GM19324 (cell line): Measurements from ENCODE around the gene PPP1R8.
"Not testable (repeated sequence)": the region's sequence is repeated elsewhere in the genome, so short reads cannot be mapped to it uniquely, and the experiment has no call there.

ENCODE experiments used
- ATAC-seq: cut with Tn5 transposase; IDR thresholded peaks from one replicate; pipeline ENCODE4 v1.9.1; 2021; ENCODE audit warnings: mild to moderate bottlenecking, moderate library complexity; ENCODE audit not compliant: unreplicated experiment, low FRiP score

The PPP1R8 gene

DNA sequence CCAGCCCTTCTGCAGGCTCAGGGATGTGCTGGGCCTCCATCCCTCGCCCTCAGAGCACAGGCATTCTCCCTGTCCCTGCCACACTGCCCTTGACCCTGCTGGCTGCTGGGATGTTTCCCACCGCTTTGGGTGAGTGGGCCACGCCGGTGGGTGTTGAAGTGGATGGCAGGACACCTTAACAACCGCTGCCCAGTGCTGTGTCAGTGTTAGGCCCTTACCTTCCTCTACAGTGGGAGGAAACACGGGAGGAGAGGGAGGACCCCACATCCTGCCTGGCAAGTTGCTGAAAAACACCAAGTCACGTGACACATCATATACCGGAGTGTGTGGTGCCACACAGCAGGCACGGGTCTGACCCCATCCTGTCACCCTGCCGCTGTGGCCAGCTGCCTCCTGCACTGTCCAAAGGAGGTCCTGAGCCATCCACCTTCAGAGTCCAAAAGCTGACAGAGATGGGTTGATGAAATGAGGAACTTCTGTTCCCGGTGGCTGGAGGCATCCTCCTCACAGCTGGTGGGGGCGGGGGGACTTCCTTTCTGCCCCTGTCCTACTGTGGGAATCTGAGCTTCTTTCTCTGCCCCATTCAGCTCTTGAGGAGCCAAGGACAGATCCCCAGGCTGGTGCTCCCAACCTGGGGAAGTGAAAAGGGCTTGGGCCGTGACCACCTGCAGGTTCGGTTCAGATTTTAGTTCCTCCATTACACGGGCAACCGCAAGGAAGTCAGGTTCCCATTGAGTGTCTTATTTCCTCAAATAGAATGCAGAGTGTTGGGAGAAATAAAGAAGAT is 38.5 kb downstream of the PPP1R8 start:
- ATAC-seq: no peak

DNA sequence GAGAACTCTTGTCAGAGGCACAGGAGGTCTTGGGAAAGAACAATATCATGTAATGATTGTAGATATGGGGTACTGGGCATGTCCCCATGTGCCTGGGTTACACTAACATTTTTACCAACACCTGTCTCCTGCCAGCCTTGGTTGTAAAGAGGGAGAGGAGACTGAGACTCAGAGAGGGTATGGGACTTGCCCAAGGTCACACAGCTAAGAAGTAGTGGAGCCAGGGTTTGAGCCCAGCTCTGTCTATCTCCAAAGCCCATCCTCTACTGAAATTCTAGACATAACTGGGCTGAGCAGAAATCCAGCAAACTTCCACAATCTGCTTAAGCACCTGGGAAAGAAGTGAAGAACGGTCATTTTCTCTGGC is 39.1 kb downstream of the PPP1R8 start:
- ATAC-seq: no peak

DNA sequence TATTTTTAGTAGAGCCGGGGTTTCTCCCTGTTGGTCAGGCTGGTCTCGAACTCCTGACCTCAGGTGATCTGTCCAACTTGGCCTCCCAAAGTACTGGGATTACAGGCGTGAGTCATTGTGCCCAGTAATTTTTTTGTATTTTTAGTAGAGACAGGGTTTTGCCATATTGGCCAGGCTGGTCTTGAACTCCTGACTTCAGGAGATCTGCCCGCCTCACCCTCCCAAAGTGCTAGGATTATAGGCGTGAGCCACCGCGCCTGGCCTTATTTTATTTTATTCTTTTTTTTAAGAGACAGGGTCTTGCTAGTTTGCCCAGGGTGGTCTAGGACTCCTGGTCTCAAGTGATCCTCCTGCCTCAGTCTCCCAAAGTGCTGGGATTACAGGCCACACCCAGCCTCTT is 40.5 kb downstream of the PPP1R8 start:
- ATAC-seq: not testable (repeated sequence)

DNA sequence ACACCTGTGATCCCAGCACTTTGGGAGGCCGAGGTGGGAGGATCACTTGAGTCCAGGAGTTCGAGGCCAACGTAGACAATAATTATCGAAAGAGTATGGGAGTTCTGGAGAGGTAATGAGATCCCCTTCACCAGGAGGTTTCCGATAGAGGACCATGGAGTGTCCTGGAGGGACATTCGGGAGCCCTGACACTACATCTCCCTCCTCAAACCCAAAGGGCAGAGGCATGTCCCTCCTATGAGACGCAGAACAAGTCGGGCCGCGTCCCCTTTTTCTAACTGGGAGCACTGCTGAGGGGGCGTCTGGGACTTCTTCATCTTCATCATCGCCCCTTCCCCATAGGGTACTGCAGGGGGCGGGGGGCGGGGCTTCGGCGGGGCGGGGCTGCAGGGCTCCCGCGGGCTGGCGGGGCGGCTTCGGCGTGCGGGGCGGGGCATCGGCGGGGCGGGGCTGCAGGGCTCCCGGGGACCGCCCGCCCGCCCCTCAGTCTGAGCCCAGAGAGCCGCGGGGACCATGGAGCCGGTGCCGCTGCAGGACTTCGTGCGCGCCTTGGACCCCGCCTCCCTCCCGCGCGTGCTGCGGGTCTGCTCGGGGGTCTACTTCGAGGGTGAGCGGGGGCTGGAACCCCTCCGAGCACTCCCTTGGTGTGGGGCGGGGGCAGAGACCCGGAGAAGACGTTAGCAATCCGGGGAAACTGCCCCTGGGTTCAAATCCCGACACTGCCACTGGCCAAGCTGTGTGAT is 41.6 kb downstream of the PPP1R8 start, which contains the start of gene THEMIS2:
THEMIS2 (plus strand) TSS at position 486 of the 743 bp plus-strand sequence; CDS start at position 514, 28 bp downstream.
- ATAC-seq: no peak

DNA sequence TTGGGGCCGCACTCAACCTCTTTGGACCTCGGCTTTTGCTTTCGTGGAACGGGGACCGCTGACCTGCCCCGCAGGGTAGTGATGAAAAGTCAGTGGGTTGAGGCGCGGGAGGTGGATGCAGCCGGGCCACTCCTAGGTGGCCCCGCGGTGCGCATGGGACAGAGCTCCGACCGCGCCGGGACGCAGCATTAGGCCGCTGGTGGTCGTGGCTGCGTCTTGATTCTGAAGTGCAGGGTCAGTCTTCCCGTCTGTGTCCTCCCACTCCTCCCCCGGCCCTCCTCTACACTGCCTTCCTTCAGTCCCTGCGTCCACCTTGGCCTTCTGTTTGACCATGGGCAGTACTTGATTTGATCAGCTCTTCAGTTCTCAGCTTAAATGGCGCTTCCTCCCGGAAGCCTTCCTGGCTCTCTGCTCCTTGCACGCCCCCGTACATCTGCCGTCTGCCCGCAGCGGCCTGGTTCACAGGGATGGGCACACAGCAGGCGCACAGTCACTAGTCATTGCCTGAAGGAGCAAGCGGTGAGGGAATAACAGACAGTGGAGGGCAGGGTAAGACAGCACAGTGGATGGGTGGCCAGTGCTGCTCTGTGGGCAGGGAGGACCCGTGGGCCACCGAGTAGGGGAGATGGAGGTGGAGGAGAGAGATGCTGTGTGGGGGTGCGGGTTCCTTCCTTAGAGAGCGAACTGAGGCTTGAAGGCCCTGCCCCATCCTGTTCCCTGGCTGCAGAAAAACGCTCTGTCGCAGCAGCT is 42.4 kb downstream of the PPP1R8 start:
- no peak for ATAC-seq

DNA sequence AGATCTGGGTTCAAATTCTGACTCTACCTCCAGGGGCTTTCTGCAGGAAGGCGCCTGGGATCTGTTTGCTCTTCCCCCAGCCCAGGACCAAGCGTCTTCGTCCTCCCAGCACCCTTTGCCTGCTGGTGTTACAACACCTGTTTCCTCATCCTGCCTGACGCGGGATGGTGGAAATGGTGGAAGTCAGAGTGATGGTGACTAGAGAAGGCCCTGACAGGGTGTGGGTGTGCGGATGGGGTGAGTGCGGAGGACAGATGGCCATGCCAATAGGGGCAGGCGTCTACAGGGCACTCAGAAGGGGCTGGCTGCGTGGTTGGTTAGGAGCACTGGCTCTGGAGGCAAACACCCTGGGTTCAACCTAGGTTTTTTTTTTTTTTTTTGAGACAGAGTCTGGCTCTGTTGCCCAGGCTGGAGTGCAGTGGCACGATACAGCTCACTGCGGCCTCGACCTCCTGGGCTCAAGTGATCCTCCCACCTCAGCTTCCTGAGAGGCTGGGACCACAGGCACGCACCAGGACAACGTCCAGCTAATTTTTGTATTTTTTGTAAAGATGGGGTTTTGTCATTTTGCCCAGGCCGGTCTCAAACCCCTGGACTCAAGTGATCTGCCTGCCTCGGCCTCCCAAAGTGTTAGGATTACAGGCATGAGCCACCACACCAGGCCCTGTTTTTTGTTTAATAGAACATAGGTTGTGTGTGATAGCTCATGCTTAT is 43.2 kb downstream of the PPP1R8 start:
- no peak for ATAC-seq

DNA sequence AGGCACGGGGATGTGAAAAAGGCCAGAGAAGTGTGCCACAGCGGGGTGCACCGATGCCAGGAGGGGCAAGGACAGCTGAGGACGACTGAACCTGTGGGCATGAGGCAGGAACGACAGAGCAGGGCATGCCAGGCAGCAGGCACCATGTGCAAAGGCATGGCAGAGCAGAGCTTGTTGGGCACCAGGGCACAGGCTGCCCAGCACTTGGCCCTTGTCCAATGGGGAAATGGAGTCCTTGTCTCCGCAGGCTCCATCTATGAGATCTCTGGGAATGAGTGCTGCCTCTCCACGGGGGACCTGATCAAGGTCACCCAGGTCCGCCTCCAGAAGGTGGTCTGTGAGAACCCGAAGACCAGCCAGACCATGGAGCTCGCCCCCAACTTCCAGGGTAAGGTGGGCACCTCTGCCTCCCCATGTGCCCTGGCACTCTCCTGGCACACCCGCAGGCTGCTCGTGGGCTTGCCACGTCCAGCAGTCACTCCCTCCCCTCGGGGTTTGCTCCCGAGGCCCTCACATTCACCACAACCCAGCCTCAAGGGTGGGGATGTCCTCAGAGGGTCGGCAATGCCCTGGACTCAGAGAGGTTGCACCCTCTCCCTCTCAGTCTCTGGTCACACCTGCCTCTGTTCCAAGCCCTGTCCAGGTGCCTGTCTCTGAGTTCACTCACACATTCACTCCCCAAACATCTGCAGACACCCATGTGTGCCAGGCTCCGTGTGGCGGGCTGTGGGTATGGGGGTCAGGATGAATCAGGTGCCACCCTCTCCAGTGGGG is 45.9 kb downstream of the PPP1R8 start:
- ATAC-seq: no peak

DNA sequence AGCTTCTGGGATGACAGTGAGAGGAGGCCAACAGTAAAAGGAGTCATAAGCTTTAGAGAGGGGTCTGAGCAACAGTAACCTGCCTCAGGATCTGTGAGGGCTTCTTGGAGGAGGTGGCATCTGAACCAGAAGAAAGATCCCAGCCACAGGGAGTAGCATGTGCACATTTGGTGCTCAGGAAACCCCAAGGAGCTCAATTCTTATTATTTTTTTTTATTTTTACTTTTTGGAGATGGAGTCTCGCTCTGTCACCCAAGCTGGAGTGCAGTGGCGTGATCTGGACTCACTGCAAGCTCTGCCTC is 46.5 kb downstream of the PPP1R8 start:
- no peak for ATAC-seq

DNA sequence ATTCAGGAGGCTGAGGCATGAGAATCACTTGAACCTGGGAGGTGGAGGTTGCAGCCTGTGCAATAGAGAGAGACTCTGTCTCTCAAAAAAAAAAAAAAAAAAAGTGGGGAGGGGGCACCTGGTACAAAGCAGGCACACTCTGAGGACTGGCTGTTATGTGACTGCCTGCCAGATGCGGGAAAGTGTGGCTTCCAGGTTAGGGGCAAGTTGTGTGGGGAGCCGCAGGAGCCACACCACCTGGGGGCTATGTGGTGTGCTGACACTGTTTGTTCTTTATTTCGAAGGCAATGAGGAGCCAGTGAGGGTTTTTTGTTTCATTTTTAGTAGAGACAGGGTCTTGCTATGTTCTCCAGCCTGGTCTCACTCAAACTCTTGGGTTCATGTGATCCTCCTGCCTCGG is 47.5 kb downstream of the PPP1R8 start:
- no peak for ATAC-seq

DNA sequence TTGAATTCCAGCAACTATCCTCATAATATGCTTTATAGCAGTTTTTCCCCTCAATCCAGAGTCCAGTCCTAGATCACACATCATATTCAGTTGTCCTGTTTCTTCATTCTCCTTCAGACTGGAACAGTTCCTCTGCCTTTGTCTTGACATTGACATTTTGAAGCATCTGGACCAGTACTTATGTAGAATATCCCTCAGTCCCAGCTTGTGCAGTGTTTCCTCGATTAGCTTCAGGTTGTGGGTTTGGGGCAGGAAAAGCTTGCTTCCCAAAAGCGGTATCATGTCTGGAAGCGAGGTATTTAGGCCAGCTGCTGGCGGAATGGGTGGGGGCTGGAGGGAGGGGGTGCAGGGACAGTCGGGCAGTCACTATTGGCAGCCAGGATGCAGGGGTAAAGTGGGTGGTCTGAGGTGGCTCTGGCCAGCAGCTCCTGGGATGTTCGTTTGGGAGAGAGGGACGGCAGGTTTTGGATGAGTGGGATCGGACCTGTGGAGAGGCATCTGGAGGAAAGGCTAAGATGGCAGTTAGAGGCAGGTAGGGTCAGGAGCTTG is 48.3 kb downstream of the PPP1R8 start:
- ATAC-seq: no peak

DNA sequence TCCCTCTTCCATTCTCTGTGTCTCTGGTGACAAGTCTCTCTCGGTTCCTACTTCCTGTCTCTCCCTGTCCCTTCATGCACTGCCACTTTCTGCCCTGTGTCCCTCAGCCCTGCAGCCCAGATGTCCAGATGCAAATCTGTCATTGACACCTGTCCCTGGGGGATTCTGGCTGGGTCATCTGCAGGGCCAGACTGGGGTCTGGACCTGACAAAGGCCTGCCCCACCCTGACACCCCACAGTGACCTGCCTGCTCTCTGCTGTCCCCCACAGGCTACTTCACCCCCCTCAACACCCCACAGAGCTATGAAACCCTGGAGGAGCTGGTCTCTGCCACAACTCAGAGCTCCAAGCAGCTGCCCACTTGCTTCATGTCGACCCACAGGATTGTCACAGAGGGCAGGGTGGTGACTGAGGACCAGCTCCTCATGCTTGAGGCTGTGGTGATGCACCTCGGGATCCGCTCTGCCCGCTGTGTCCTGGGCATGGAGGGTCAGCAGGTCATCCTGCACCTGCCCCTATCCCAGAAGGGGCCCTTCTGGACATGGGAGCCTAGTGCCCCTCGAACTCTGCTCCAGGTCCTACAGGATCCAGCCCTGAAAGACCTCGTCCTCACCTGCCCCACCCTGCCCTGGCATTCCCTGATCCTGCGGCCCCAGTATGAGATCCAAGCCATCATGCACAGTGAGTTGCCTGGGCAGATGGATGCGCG is 48.9 kb downstream of the PPP1R8 start:
- no peak for ATAC-seq

DNA sequence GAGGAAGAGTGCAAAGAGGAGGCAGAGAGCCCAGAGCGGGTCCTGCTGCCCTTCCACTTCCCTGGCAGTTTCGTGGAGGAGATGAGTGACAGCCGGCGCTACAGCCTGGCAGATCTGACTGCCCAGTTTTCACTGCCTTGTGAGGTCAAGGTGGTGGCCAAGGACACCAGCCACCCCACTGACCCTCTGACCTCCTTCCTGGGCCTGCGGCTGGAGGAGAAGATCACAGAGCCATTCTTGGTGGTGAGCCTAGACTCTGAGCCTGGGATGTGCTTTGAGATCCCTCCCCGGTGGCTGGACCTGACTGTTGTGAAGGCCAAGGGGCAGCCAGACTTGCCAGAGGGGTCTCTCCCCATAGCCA is 51.9 kb downstream of the PPP1R8 start:
- no peak for ATAC-seq

DNA sequence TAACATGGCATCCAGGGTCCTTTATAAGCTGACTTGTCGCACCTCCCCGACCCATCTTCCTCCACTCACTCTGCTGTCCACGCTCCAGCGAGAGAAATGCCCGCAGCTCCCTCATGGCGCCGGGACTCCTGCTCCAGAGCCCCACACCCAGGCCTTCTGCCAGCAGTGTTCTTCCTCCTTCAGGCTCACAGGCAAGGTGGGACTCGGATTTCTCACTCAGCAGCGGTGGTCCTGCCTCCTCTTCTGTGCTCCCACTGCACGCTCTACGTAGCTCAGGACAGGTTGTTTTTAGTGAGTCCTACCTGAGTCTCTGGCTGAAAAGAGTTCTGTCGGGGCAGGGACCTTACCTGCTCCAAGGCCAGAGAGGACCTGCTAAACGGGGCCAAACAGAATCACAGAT is 53.0 kb downstream of the PPP1R8 start:
- ATAC-seq: no peak

DNA sequence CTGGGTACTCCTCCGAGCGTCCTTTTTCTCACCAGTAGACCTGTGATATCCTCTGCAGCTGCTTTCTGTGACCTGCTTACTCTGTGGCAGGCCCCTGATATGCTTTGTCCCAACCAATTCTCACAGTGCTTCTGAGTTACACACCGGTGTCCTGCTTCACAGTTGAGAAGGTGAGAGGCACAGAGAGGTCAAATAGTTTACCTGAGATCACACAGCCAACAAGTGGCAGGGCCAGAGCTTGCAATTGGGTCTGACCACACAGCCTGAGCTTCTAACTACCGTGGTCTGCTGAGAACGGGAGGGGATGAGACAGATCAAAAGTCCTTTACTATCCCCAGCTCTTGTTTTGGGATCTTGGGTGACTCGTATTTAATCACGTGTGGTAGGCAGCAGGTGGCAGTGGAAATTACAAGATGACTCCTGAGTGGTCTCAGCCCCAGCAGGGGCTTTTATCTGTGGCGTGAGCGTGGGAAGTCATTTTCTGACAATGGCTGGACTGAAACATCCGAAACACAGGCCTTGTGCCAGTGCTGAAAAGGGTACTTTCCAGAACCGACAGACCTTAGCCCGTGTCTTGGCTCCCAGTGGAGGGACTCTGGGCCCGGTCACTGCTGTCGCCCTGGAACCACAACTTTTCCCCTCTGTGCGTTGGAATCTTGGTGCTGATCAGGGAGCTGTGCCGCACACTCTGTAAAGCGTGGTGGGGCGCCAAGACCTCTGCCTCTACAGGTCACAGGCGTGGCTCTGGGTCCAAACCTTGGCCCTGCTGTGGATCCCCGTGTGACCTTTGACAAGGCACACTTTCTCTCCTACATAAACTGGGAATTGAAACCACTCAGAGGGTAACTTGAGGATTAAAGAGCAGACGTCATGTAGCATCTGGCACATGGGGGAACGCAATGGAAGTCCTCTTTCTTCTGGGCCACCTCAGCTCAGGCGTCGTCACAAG is 53.7 kb downstream of the PPP1R8 start:
- ATAC-seq: no peak

DNA sequence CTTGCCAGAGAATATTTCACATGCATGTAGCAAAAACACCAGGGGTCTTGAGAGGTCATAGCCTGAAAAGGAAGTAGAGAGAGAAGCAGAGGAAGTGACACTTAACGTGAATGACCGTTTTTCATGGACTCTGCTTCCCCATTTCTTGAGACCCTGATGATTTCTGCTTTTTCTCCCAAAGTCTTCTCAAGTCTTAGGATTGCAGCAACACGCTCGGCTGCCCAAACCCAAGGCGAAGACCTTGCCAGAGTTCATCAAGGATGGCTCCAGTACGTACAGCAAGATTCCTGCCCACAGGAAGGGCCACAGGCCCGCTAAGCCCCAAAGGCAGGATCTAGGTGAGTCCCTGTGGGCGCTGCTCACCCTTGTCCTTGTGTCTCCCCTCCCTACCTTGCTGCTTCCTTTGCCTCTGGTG is 54.5 kb downstream of the PPP1R8 start:
- ATAC-seq: no peak

DNA sequence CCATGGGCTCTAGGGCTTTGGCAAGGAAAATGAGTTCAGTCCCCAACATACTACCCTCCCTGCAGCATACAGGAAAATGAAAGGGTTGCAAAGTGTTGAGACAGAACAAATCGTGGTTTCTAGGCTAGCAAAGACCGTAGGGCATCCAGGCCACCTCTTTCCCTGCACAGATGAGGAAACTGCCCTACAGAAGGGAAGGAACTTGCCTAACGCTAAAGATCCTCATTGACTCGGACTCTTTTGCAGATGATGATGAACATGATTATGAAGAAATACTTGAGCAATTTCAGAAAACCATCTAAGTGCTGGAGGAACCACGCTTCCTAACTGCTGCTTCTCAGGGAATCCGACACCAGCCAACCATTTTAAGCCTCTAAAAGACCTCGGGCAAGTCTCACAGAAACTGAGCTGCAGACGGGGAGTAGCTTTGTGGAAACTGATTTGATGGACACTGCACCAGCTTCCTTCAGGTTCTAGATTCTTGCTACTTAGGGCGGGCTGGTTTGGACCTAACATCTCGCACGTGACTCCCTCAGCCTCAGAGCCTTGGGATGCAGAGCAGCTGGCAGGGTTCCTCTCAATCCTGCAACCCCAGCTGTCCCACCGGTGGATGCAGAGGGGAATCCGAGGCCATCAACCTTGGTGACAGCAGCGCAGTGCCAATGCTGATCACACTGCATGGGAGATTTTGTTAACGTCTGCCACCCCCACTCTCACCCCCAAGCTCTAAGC is 55.2 kb downstream of the PPP1R8 start:
- no peak for ATAC-seq

DNA sequence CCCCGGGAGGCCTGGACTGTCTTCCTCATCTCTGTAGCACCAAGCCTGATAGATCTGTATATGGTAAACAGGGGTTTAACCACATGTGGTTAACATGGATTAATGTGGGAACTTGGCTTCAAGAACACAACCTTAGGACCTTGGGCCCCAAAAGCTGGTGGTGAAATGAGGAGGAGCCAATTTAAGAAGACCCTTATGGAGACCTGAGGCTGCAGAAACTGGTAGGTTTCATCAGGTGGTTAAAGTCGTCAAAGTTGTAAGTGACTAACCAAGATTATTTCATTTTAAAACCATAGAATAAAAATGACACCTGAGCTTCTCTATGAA is 55.7 kb downstream of the PPP1R8 start:
- no peak for ATAC-seq

DNA sequence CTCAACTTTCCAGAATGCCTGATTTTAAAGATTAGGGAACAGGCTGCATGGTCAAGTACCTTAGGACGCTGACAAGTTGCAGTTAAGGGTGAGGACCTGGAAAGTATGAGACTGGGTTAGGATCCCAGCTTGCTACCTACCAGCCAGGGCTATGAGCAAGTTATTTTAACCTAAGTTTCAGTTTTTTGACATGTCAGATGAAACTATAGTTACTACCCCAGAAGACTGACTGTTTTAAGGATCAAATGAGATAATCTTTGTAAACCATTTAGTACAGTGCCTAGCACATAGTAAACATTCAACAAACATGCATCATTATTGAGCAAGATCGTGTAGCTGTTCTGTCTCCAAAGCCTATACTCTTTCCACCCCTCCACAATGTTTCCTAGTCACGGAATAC is 56.2 kb downstream of the PPP1R8 start:
- no peak for ATAC-seq
